MM.1S (cell line): ENCODE data around the gene BRF1.

Experiments
- DNase-seq: peaks from one replicate; pipeline ENCODE4 v3.0.0-alpha.2; 2015
- H2AFZ ChIP-seq: fragments of 300-600 bp; sonication (generic); 2 replicates; pipeline ENCODE4 v1.6.0; 2016; ENCODE audit warnings: antibody characterized with exemption, low read length
- H3F3A ChIP-seq: fragments of 300-600 bp; sonication (generic); 2 replicates; pipeline ENCODE4 v1.6.1; 2016; ENCODE audit warnings: mild to moderate bottlenecking, antibody characterized with exemption, low read length, moderate library complexity, mixed read lengths; ENCODE audit not compliant: insufficient read depth
- H3K27ac ChIP-seq: fragments of 300-600 bp; sonication (generic); 2 replicates; pipeline ENCODE4 v1.5.1; 2016; ENCODE audit warnings: mild to moderate bottlenecking, low read length
- H3K27me3 ChIP-seq: fragments of 300-600 bp; sonication (generic); replicated peaks from 2 replicates; pipeline ENCODE4 v1.6.0; 2016; ENCODE audit warnings: low read length; ENCODE audit not compliant: insufficient read depth
- H3K36me3 ChIP-seq: fragments of 300-600 bp; sonication (generic); replicated peaks from 2 replicates; pipeline ENCODE4 v1.6.1; 2016; ENCODE audit warnings: mild to moderate bottlenecking, low read length, mixed read lengths; ENCODE audit not compliant: insufficient read depth
- H3K4me1 ChIP-seq: fragments of 300-600 bp; sonication (generic); 2 replicates; pipeline ENCODE4 v1.6.1; 2016; ENCODE audit warnings: low read length, mixed read lengths
- H3K4me2 ChIP-seq: fragments of 300-600 bp; sonication (generic); 2 replicates; pipeline ENCODE4 v1.6.0; 2016; ENCODE audit warnings: low read depth, low read length
- H3K4me3 ChIP-seq: fragments of 300-600 bp; sonication (generic); 2 replicates; pipeline ENCODE4 v1.5.1; 2016; ENCODE audit warnings: low read length, mixed read lengths
- H3K79me2 ChIP-seq: fragments of 300-600 bp; sonication (generic); 2 replicates; pipeline ENCODE4 v1.6.1; 2016; ENCODE audit warnings: mixed run types, low read length, mixed read lengths
- H3K9ac ChIP-seq: fragments of 300-600 bp; sonication (generic); 2 replicates; pipeline ENCODE4 v1.6.1; 2016; ENCODE audit warnings: low read length, mixed read lengths
- H3K9me2 ChIP-seq: fragments of 300-600 bp; sonication (generic); replicated peaks from 2 replicates; pipeline ENCODE4 v1.6.1; 2016; ENCODE audit warnings: mild to moderate bottlenecking, low read length, mixed read lengths; ENCODE audit not compliant: insufficient read depth
- H3K9me3 ChIP-seq: fragments of 300-600 bp; sonication (generic); replicated peaks from 2 replicates; pipeline ENCODE4 v1.6.1; 2016; ENCODE audit warnings: mild to moderate bottlenecking, low read length, mixed read lengths; ENCODE audit not compliant: insufficient read depth
- H4K20me1 ChIP-seq: fragments of 300-600 bp; sonication (generic); 2 replicates; pipeline ENCODE4 v1.6.1; 2016; ENCODE audit warnings: mild to moderate bottlenecking, low read length, moderate library complexity, mixed read lengths; ENCODE audit not compliant: insufficient read depth
- EZH2 ChIP-seq: fragments of 300-600 bp; sonication (generic); optimal IDR thresholded peaks from 2 replicates; pipeline ENCODE3; 2017; ENCODE audit warnings: low read depth, mild to moderate bottlenecking, antibody characterized with exemption, low read length, mixed read lengths
- EZH2phosphoT487 ChIP-seq: fragments of 300-600 bp; sonication (generic); IDR thresholded peaks from 2 replicates; pipeline ENCODE4 v1.6.1; 2018; ENCODE audit warnings: antibody characterized with exemption, low read length
- TF ChIP-seq, protein P1 (sequence below): fragments of 300-600 bp; sonication (generic); IDR thresholded peaks from 2 replicates; pipeline ENCODE4 v1.5.1; 2016; ENCODE audit warnings: antibody characterized with exemption, low read length, mixed read lengths

The BRF1 gene

DNA sequence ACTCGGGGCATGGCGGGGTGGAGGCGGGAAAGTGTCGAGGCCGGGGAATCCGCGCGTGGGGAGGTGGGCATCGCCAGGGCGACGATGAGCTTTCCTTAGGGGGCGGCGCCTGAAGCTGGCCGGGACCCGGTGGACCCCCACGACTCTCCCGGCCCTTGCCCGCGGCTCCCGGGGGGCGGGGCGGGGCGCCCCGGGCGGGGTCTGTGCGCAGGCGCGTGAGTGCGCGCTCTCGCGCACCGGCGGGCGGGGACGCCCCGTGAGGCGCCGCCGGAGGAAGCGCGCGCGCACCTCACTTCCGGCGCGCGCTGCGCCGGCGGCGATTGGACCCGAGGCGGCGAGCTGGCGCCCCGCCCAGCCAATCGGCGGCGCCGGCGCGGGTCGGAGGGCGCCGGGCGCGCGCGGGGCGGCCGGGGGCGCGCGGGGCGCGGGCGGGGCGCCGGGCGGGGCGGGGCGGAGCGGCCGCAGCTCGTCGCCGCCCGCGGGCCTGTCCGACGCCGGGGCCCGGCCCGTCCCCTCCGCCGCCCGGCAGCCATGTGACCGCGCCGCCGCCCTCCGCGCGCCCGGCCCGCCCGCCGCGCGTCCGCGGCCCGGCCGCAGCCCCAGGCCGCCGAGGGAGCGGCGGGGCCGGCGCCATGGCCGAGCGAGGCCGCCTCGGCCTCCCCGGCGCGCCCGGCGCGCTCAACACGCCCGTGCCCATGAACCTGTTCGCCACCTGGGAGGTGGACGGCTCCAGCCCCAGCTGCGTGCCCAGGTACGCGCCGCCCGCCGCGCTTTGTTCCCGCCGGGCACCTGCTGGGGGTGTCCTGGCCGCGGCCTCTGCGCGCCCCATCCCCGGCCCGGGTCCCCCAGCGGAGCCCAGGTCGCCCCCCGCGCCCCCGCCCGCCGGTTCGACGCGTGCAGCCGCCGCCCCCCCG lies 13.7 kb upstream of the BRF1 start, which contains the start of gene PACS2:
PACS2 (plus strand) TSS at position 462 of the 914 bp plus-strand sequence; CDS start at position 633, 171 bp downstream.
- Histone ChIP-seq H2AFZ (peak within 1 kb of the TSS; percentile 74), H3K27me3 (no peaks in the 10 kb centered on the region), H3K9ac (peak within 1 kb of the TSS; percentile 45; the same call in 1 of the 2 replicates), H3K27ac (peak within 1 kb of the TSS; percentile 6; the same call in 1 of the 2 replicates), H3K4me1 (no peaks in the 10 kb centered on the region), H3K4me2 (peak within 1 kb of the TSS; percentile 82), H3K9me3 (no peaks in the 10 kb centered on the region), H3F3A (no peaks in the 10 kb centered on the region), H3K36me3 (no peaks in the 10 kb centered on the region), H3K79me2 (peaks cover 12% of the 10 kb centered on the region; the same call in 1 of the 2 replicates), H3K4me3 (peak within 1 kb of the TSS; percentile 63), H4K20me1 (no peaks in the 10 kb centered on the region), H3K9me2 (no peaks in the 10 kb centered on the region)
- peak; percentile 79 for DNase-seq
- TF ChIP-seq EZH2phosphoT487 = no peak
- no peak for TF ChIP-seq EZH2
- TF ChIP-seq, protein P1, sequence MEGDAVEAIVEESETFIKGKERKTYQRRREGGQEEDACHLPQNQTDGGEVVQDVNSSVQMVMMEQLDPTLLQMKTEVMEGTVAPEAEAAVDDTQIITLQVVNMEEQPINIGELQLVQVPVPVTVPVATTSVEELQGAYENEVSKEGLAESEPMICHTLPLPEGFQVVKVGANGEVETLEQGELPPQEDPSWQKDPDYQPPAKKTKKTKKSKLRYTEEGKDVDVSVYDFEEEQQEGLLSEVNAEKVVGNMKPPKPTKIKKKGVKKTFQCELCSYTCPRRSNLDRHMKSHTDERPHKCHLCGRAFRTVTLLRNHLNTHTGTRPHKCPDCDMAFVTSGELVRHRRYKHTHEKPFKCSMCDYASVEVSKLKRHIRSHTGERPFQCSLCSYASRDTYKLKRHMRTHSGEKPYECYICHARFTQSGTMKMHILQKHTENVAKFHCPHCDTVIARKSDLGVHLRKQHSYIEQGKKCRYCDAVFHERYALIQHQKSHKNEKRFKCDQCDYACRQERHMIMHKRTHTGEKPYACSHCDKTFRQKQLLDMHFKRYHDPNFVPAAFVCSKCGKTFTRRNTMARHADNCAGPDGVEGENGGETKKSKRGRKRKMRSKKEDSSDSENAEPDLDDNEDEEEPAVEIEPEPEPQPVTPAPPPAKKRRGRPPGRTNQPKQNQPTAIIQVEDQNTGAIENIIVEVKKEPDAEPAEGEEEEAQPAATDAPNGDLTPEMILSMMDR = no peak

DNA sequence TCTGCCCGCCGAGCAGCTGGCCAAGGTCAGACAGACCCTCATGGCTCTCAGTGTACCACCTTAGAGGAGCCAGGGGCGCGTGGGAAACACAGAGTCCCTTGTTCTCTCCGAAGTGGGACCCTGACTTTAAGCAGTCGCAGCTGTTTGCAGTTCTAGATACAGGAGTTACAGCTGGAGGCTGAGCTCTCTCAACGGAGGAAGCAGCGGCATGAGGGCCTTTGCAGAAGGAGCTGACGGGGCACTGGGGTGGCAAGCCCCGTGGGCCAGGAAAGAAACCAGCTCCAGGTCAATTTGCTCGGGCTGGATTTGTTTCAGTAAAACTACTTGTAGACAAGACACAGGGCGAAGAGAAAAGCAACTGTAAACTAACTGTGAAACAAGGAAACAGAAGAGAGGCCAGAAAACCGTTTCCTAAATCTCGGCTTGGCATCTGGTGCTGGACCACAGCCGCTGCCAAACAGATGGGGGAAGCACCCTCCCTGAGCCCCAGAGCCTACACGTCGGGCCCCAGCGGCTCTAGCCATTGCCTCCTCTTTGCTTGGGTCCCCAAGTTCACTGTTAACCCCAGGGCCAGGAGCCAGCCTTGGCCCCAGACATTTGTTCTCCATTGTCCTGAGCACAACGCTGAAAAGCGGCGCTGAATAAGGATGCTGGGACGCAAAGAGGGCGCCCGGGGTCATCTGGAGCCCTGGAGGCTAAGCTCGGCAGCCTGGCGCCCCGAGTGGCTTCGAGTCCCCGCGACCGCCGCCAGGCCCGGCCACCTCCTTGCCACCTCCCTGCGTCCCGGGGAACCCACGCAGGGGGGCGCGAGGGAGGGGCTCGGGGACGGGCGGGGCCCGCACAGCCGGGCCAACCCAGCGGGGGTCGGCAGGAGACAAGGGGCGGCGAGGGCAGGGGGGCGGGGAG lies 12.8 kb upstream of the BRF1 start:
- no peaks in the 10 kb centered on the region for H3K27me3 ChIP-seq
- peak overlapping the region; percentile 74 for H2AFZ ChIP-seq
- H3K79me2 ChIP-seq = peaks cover 12% of the 10 kb centered on the region; the same call in 1 of the 2 replicates
- H3K9me3 ChIP-seq = no peaks in the 10 kb centered on the region
- no peaks in the 10 kb centered on the region for H3K4me1 ChIP-seq
- peak overlapping the region; percentile 50 for H3K4me3 ChIP-seq
- H3K4me2 ChIP-seq = peak overlapping the region; percentile 73; the same call in 1 of the 2 replicates
- TF ChIP-seq EZH2phosphoT487 = no peak
- no peak for TF ChIP-seq EZH2
- TF ChIP-seq, protein P1 = no peak
- peak overlapping the region; percentile 45; the same call in 1 of the 2 replicates for H3K9ac ChIP-seq
- H3F3A ChIP-seq = no peaks in the 10 kb centered on the region
- DNase-seq = peak; percentile 22
- H3K9me2 ChIP-seq = no peaks in the 10 kb centered on the region
- no peaks in the 10 kb centered on the region for H4K20me1 ChIP-seq
- no peaks in the 10 kb centered on the region for H3K36me3 ChIP-seq
- H3K27ac ChIP-seq = peak overlapping the region; percentile 6; the same call in 1 of the 2 replicates

DNA sequence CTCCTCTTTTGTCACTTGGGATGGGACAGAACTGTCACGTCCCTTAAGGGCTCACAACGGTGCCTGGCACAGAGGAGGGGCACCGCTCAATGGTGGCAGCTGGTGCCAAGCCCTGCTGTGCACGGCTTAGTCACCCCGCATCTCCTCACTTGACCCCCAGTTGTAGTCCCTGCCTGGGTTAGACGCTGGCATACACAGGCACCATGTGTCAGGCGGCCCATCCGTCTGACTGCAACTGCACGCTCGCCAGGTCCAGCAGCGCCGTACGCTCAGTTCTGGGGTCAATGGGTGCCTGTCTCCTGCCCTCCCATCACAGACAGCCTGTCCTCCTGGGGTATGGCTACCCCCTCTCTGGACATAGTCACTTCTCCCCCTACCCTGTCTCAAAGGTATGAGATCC lies 12.2 kb upstream of the BRF1 start:
- DNase-seq = no peak
- no peak overlapping the region for H3K9ac ChIP-seq
- no peak for TF ChIP-seq EZH2
- TF ChIP-seq, protein P1 = no peak
- no peak for TF ChIP-seq EZH2phosphoT487
- no peaks in the 10 kb centered on the region for H3K4me1 ChIP-seq
- H3K36me3 ChIP-seq = no peaks in the 10 kb centered on the region
- no peaks in the 10 kb centered on the region for H3F3A ChIP-seq
- no peaks in the 10 kb centered on the region for H4K20me1 ChIP-seq
- no peaks in the 10 kb centered on the region for H3K27me3 ChIP-seq
- peaks cover 12% of the 10 kb centered on the region; the same call in 1 of the 2 replicates for H3K79me2 ChIP-seq
- H3K4me2 ChIP-seq = no peak overlapping the region
- no peak overlapping the region for H3K4me3 ChIP-seq
- no peak overlapping the region for H2AFZ ChIP-seq
- H3K9me2 ChIP-seq = no peaks in the 10 kb centered on the region
- no peak overlapping the region for H3K27ac ChIP-seq
- no peaks in the 10 kb centered on the region for H3K9me3 ChIP-seq
